Activated CD4-positive, alpha-beta T cell treated with anti-CD3 and anti-CD28 coated beads for 36 hours (primary cell): ENCODE data around the gene ZNF48. TPM values are rescaled to one million over a fixed set of nuclear protein-coding genes. Genes with fewer than 3 reads are reported as not detected.

Experiments used
- total RNA-seq, 2 experiments: library from RNA; stranded (reverse); gene quantifications; one replicate each; pipeline ENCODE4 v1.2.3, GENCODE V29; 2021

ZNF48 gene
- total RNA-seq, 2 experiments from 2014 or later, result 10.6 to 11.0 TPM

Other genes with a start within 250 kb of the ZNF48 start
- 1,000 to 10,000 TPM in 1 of 2 experiments, 100 to 1,000 TPM in 1; 997 to 1,175 TPM for gene CORO1A, start 211.8 kb upstream of the ZNF48 start, total RNA-seq
- gene BOLA2B, start 201.8 kb upstream of the ZNF48 start, total RNA-seq, result 100 to 1,000 TPM; 188 to 190 TPM
- 10 to 100 TPM; 24.4 to 99.3 TPM for gene SLX1A, start 201.5 kb upstream of the ZNF48 start, total RNA-seq
- 10 to 100 TPM; 17.4 to 18.9 TPM for gene SULT1A3, start 196.2 kb upstream of the ZNF48 start, total RNA-seq
- 10 to 100 TPM; 10.5 to 11.3 TPM for gene NPIPB13, start 146.9 kb upstream of the ZNF48 start, total RNA-seq
- gene CD2BP2, start 40.1 kb upstream of the ZNF48 start, total RNA-seq, result 10 to 100 TPM; 42.3 to 51.8 TPM
- 10 to 100 TPM; 38.1 to 43.4 TPM for gene TBC1D10B, start 24.9 kb upstream of the ZNF48 start, total RNA-seq
- gene MYL11, start 20.6 kb upstream of the ZNF48 start, total RNA-seq, result 1 to 10 TPM in 1 of 2 experiments, under 1 TPM in 1; 0.69 to 1.6 TPM
- gene SEPTIN1, start 12.9 kb upstream of the ZNF48 start, total RNA-seq, result 100 to 1,000 TPM; 155 to 159 TPM
- gene ZNF771, start 12.2 kb downstream of the ZNF48 start, total RNA-seq, result 1 to 10 TPM; 3.8 to 4.0 TPM
- gene DCTPP1, start 34.6 kb downstream of the ZNF48 start, total RNA-seq, result 100 to 1,000 TPM in 1 of 2 experiments, 10 to 100 TPM in 1; 89.3 to 102 TPM
- gene SEPHS2, start 50.5 kb downstream of the ZNF48 start, total RNA-seq, result 10 to 100 TPM; 37.8 to 56.0 TPM
- gene ITGAL, start 77.3 kb downstream of the ZNF48 start, total RNA-seq, result 100 to 1,000 TPM; 210 to 222 TPM
- 10 to 100 TPM in 1 of 2 experiments, 1 to 10 TPM in 1; 8.9 to 11.1 TPM for gene ZNF768, start 131.1 kb downstream of the ZNF48 start, total RNA-seq
- gene ZNF747, start 139.4 kb downstream of the ZNF48 start, total RNA-seq, result 1 to 10 TPM; 6.3 to 8.0 TPM
- 10 to 100 TPM in 1 of 2 experiments, 1 to 10 TPM in 1; 8.0 to 11.2 TPM for gene ZNF764, start 163.0 kb downstream of the ZNF48 start, total RNA-seq
- gene ZNF688, start 176.3 kb downstream of the ZNF48 start, total RNA-seq, result 1 to 10 TPM; 7.1 to 9.1 TPM
- gene ZNF785, start 190.3 kb downstream of the ZNF48 start, total RNA-seq, result 10 to 100 TPM in 1 of 2 experiments, 1 to 10 TPM in 1; 9.2 to 10.8 TPM
- gene ZNF689, start 215.0 kb downstream of the ZNF48 start, total RNA-seq, result 10 to 100 TPM in 1 of 2 experiments, 1 to 10 TPM in 1; 9.0 to 10.7 TPM